NOMO-1 (cell line): ENCODE data around the gene IGFBP5.
A peak's percentile ranks its signal among the peaks of the same experiment; 100 is the strongest.

Experiments
- DNase-seq, 2 experiments: peaks; one replicate each; lab custom pipeline; 2025; ENCODE audit not compliant: unreplicated experiment in 2 of 2; lab: John Stamatoyannopoulos, UW

Gene IGFBP5

DNA sequence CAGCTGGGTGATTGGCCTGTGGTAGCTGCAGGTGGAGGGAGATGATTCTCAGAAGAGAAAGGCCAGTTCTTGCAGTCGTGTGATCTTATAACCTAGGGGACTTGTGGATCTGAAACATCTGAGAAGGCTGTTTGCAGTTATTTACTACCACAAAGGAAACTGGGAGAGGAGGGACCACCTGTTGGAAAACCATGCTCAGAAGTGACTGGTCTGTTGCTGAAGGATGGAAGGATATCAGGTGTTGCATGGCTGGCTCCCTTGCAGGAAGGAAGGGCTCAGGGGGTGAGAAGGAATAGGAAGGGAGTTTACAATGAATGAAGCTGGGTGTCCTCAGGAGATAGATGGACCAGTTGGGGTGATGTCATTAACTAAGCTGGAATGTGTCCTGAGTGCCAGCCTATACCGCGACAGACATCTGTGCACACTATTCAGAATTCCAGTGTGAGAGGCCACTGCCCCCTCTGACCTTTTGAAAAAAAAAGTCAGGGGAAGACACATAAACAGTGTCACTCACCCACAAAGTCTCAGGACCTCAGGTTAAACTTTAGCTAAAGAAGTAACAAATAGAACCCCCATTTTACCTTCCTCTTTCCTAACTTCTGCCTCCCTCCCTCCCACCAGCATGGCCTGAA is 44.6 kb downstream of the IGFBP5 start:
- DNase-seq, result no peak

GRCh38 chr2:216649574-216649973 is 45.8 kb downstream of the IGFBP5 start:
- no peak for DNase-seq

GRCh38 chr2:216648105-216648504 is 47.2 kb downstream of the IGFBP5 start:
- no peak for DNase-seq

GRCh38 chr2:216646116-216646515 is 49.2 kb downstream of the IGFBP5 start:
- no peak for DNase-seq

GRCh38 chr2:216645636-216645950 is 49.8 kb downstream of the IGFBP5 start:
- DNase-seq, result no peak

DNA sequence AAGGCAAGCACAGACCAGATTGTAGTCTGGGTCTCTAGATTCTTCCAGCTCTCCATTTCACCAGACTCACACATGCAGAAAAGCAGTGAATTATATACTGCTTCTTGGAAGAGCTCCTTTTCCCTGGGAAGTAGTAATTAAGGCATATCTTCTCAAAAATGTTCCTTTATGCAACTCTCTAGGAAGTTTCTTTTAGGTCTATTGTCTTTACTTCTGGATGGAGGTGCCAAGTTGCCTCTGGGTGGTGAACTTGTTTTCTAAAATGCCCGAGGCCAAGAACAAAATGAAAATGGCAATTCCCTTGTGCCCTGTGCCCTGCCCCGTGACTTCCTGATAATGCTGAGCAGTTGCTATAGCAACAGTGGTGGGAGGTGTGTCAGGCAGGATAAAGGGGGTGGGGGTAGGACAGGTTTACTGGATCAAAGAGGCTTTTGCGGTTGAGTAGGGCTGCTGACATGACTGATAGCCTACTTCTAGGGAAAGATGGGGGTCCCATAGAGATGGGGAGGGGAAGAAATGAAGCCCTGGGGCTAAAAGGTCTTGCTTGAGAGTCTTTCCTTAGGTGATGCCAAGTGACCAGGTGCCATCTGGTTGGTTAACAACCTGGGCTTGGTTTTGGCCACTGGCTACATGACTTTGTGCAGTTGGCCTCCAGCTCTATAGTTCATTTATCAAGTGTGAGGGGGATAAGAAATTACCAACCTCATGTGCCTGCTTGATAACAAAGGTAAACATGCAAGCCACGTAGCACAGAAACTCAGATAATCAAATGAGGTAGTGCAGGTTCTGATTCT is 50.3 kb downstream of the IGFBP5 start:
- DNase-seq, result no peak

DNA sequence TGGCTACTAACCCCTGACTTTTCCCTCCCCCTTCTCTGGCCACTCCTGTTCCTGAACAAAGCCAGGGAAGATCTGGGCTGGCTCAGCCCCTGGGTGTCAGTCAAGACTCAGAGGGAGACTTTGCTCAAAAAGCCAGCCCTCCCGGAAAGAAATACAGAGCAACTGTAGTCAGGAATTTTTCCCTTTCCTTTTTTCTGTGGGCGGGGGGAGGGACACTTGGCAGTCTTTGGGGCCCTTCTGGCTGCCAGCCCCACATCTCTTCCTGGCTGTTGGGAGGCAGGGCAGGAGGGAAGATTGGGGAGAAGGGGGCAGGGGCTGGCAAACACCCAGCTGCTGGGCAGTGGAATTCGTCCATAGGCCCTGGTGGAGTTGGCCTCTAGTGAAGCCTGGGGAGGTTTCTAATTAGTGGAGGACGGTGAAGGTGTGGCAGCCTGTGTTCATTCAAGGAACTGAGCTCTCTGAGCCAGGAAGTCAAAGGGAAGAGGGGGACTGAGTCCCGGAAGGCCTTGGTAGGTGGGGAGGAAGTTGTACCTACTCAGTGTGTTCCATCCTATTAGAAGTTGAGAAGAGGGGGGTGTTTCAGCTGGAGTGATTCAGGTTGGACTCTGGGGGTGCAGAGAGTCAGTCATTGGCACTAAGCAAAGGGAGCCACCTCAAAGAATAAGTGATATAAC is 51.2 kb downstream of the IGFBP5 start:
- no peak for DNase-seq

- no peak for DNase-seq
Measured at GRCh38 chr2:216637472-216637871, 57.9 kb downstream of the IGFBP5 start.

DNA sequence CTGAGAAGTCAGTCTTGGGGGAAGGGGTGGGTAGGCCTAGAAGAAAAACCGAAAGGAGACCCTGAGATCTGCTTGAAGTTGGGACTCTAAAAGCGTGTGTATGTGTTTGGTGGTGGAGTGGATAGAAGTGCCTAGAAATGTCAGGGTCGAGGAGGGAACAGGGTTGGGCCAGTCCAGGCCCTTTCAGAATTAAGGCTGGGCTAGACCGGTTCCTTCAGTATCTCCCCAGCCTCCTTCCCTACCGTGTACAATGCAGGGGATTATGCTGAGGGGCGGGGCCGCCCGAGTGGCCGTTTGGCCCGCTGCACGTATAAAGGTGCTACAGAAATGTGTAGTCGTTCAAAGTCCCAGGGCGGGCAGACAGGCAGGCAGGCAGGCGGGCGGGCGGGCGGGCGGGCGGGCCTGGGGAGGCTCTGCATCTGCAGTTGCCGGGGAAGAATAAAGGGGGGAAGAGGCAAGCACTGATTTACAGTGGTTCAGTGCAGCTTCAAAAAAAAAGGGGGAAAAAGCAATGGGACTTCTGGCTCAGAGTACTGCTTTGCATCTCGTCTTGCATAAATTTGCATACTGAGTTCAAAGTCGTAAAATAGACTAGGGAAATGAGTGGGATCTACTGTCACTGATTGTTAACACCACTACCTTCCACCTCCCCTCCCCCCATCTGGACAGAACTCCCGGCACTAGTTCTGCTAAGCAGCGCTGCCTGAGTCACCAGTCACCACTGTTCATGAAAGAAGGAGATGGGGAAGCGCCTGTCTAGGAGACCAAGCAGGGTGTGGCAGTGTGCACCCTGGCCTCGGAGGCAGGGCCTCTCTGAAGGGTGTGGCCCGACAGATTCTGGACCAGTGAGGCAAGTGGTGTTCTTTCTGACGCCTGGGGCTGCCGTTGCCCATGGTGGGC is 58.5 kb downstream of the IGFBP5 start:
- DNase-seq, result peak; percentile 65

DNA sequence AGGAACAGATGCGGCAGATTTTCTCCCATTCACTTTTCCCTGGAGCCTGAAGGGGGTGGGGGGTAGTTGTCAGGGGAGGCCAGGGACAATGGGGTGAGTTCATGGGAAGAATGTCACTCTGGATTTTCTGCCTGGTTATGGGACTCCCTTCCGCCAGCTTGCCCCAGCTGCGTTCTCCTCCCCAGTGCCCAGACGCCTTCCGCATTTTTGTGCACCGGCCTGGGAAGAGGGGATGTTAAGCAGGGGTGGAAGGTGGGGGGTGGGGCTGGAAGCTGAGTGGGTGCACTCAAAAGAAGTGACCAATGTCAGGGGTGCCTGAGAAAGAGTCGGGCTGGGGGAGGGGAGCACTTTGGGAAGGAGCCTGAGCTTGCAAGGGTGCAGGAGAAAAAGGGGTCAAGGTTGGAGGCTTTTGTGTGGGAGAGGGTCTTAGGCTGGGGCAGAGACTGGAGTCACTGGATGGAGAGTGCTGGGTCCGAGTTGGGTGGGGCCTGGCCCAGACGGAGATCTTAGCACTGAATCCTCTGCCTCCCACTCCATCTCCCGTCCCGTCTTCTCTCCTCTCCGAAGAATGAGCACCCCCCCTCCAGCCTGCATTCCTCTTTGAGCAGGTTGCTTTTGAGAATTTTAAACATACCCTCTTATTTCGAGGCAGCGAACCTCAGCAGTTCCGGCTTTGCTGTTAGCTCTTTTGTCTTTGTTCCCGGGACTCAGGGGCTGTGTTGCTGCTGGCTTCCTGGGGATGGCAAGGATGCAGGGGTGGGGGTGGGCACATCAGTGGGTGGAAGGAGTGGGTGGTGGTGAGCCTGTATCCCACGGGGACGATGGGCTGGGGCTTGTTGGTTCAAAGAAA is 59.4 kb downstream of the IGFBP5 start:
- no peak for DNase-seq

DNA sequence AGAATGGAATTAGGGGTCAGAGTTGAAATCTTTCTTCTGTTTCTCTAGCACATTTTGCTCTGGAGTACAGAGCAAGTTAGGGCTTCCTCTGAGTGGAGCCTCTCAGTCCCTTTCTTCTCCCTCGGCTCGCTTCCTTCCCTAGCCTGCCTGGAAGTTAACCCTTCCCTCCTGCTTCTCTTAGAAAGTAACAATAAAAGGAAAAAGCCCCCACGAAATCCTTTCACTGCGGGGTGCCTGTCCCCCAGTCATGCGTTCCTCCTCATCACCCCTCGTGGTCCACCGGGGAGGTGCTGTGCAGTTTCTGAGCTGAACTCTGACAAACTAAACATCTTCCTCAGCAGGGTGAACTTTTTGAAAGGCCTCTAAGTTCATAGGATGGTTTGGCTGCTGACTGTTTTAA is 60.2 kb downstream of the IGFBP5 start:
- no peak for DNase-seq

GRCh38 chr2:216634370-216635148 is 60.8 kb downstream of the IGFBP5 start:
- DNase-seq, result peak in 1 of 2 experiments; percentile 37

DNA sequence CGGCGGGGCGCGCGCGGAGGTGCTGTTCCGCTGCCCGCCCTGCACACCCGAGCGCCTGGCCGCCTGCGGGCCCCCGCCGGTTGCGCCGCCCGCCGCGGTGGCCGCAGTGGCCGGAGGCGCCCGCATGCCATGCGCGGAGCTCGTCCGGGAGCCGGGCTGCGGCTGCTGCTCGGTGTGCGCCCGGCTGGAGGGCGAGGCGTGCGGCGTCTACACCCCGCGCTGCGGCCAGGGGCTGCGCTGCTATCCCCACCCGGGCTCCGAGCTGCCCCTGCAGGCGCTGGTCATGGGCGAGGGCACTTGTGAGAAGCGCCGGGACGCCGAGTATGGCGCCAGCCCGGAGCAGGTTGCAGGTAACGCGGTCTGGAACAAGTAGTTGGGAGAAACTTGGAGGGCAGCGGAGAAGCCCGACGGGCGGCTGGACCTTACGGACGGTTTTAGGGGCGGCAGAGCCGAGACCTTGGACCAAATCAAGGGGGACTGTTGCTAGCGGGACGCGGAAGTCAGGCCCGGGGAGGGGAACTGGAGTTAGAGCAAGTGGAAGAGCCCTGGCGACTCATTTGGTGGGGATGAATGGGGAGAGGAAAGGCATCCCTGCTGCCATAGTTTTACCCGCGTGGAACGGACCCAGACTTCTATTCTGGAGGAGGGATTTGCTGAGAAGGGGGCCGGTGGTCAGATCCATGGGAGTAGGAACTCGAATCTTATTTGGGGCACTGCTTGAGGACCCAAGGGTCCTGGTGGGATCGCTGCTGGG is 61.6 kb downstream of the IGFBP5 start:
- DNase-seq, result peak in 1 of 2 experiments; percentile 2

GRCh38 chr2:216632952-216633615 is 62.3 kb downstream of the IGFBP5 start, which contains the start of gene IGFBP2:
TSS of gene IGFBP2 (plus strand) at chr2:216633420. CDS start at chr2:216633524, 104 bp downstream.
- DNase-seq, result peak; percentile 37 to 57

- DNase-seq, result no peak
Measured at GRCh38 chr2:216632346-216632951, 62.9 kb downstream of the IGFBP5 start.

DNA sequence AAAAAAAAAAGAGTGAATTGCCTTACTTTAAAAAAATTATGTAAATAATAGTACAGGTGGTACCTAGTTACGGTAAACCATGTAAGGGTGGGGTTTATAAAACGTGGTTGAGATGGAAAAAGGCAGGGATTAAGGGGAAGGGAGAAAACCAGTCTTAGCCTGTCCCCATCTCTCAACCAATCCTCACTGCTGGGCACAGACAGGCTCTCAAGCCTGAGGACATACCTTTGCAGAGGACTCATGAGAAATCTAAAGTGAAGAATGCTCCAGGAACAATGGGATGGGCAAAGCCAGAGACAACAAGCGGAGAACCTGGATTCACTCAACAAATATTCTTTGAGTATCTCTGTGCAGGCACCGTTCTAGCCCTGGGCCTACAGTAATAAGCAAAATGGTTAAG is 65.6 kb downstream of the IGFBP5 start:
- DNase-seq, result no peak

- no peak for DNase-seq
Measured at GRCh38 chr2:216626875-216627245, 68.5 kb downstream of the IGFBP5 start.
